GM19455 (cell line): Measurements from ENCODE around the gene TPX2.

ENCODE experiments used
- ATAC-seq: cut with Tn5 transposase; IDR thresholded peaks from one replicate; pipeline ENCODE4 v1.9.1; 2021; ENCODE audit not compliant: unreplicated experiment

Gene TPX2

DNA sequence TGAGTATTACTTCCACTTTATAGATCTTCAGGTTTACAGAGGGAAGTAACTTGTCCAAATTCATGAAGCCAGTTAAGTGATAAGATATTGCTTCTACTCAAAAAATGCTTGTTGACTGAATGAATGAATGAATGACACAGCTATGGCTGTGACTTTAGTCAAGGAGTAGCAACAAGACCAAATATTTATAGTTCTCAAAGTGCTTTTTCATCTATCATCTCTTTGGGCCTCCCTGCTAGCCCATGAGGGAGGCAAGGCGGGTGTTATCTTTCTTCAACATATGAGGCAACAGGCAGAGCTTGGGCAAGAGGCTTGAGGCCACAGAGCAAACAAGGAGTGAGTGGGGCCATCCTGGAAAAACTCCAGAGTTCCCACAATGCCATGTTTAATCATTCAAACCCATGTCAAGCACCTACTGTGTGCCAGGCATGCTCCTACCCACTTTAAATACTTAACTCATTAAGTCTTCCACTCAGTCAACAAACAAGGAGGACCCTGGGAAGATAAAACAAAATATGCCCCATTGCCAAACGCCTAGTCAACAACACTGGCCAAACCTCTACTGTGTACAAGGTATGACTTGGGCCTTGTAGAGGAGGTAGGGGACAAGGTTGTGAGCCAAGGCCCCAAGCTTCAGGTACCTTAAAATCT is 32.4 kb upstream of the TPX2 start:
- ATAC-seq = no peak

DNA sequence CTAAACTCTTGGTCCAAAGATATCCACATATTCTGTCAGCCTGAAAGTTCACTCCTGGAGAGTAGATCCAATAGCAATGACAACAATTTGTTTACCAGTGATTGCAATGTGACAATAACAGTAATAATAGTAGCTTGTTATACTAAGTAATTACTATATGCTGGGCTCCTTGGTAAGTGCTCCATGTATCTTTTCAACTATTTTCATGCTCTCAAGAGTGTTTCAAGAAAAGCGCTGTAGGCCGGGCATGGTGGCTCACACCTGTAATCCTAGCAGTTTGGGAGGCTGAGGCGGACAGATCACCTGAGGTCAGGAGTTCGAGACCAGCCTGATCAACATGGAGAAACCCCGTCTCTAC is 31.9 kb upstream of the TPX2 start:
- no peak for ATAC-seq

DNA sequence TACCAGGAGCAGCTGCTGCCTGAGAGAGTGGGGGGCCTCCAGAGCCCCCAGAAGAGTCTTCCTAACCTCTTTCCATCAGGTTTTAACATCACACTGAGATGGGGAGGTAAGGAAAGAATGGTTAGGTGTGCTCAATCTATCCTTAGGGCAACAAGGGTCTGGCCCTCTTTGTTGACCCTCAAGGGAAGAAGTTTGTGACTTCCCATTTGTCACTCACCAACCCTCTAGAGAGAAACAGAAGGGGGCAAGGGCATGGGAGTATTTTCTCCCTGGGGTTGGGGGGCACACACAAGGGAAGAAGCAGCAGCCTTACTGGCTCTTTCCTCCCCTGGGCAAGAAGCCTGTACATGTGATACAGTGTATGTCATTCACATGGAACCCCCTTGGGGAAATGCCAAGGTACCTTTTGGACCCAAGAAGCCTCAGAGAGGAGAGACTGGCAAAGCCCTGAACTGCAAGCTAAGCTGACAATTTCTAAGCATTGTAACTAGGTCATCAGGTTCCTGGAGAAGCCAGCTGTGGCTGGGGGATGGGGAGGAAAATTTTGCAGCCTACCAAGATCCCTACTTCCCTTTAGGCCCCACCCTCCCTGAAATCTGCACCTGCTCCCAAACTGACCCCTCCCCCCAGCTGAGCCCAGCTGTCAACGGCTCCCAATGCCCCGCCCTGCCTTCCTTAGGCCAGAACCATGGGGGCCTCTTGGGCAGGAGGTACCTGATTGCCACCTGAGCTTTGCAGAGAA is 30.9 kb upstream of the TPX2 start:
- no peak for ATAC-seq

DNA sequence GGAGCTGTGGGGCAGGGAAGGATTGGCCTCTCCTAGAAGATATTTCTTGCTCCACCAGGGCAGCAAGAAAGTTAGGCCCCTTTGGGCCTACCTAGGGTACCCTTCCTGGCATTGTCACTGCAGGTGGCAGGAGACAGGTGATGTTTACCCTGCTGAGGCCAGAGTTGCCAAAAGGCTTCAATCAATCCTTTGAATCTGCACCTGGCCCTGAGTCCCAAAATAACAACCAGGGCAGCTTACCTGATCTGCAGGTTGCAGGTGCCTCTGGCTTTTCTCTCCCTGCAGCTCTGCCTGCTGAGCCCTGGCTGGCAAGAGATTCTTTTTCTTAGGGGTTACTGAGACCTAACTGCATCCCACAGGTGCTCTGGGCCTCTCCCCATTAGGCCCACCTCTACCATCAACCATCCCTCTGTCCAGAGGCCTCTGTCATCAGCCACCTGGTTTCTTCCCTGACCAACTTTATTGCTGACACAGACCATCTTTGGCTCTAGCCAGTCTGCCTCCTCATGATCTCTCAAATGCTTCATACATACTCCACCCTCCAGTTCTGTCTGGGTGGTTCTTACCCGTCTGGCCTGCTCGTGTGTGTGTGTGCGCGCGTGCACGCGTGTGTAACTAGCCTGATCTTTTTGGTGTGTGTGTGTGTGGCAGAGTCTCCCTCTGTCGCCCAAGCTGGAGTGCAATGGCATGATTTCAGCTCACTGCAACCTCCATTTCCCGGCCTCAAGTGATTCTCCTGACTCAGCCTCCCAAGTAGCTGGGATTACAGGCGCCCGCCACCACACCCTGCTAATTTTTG is 30.2 kb upstream of the TPX2 start:
- no peak for ATAC-seq

DNA sequence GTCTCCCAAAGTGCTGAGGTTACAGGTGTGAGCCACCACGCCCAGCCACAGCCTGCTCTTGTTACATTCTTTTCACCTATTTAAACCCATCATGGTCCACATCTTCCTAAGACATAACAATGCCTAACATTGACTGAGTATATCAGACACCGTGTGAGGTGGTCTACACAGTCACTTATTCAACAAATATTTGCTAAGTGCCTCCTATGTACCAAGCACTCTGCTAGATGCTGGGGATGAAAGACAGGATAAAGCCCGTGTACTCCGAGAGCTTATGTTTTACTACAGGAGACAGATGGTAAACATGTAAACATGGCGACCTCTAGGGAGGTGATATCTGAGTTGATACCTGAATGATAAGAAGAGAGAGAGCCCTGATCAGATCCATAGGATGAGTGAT is 29.2 kb upstream of the TPX2 start:
- no peak for ATAC-seq

DNA sequence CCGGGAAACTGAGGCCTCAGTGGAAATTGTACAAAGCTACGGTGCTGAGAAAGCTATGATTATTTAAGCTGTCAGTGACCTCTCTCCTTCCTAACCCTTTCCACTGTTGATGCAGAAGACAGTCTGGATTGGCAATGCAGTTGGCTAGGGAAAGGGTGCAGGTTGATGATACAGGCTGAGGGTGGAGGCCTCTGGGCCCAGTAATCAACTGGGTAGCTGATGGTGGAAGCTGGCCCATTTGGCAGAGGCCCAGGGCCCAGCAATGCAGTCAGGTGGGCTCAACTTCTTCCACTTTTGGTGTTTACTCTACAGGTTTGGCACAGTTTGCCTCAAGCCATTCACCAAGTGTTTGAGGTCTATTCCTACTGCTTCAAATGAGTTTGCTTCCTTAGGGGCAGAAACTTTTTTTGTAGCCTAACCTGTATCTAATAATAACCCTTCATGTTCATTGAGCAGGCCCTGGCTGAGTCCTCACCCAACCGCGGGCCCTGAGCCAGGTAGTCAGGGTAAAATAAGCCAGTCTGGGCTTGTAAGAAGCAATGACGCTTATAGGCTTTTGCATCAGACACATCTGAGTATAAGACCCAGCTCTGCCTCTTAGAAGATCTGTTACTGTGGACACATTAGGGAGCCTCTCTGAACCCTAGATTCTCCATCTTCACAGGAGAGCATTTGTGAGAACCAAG is 28.5 kb upstream of the TPX2 start:
- no peak for ATAC-seq

DNA sequence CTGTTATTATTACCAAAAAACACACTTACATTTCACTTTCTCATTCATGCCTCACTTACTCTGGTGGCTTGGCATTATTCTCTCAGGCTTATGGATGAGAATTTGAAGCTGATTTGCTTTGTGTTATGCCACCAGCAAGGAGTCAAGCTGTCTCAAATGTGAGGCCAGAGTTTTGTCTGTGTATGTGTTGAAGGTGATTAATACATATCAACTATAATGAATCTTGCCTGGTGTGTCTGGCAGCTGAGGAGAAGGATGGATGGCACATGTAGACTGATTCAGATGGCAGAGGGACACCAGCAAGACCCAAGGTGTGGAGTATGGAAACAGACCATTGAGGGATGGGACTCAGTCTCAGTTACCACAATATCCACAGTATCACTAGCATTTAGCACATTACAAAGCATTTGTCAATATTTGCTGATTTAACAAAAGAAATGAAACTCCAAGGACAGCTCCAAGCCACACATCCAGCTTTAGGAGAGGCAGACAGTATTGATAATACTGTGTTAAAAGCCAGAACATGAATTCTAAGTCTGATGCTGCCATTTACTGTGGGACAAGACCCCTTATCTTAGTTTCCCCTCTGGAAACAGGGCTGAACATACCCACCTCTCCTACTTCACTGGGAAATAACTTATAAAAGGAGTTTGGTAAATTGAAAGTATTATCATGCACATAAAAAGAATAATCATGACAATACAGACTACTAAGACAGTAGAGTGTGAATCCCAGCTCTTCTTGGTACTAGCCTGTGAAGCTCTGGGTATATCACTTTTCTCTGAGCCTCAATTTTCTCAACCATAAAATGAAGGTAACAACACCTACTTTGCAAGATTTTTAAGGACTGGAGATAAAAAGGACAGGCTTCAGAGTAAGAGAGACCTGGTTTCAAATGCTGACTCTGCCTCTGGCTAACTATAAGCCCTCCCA is 27.6 kb upstream of the TPX2 start:
- no peak for ATAC-seq

DNA sequence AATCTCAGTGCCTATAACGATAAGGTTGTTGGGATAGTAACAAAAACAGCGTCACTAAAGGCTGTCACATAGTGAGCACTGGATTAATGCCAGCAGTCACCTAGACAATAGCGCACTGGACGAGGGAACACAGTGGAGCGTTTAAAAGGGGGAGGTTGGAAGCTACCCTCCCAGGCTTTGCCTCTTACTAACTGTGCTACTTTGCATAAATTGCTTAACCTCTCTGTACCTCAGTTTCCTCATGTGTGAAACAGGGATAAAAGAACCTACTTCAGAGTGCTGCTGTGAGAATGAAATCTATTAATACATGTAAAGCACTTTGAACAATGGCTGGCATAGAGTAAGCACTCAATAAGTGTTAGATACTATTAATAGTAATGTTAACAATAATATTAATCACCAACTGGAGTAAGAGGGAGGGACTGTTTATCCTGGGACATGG is 27.0 kb upstream of the TPX2 start:
- no peak for ATAC-seq

DNA sequence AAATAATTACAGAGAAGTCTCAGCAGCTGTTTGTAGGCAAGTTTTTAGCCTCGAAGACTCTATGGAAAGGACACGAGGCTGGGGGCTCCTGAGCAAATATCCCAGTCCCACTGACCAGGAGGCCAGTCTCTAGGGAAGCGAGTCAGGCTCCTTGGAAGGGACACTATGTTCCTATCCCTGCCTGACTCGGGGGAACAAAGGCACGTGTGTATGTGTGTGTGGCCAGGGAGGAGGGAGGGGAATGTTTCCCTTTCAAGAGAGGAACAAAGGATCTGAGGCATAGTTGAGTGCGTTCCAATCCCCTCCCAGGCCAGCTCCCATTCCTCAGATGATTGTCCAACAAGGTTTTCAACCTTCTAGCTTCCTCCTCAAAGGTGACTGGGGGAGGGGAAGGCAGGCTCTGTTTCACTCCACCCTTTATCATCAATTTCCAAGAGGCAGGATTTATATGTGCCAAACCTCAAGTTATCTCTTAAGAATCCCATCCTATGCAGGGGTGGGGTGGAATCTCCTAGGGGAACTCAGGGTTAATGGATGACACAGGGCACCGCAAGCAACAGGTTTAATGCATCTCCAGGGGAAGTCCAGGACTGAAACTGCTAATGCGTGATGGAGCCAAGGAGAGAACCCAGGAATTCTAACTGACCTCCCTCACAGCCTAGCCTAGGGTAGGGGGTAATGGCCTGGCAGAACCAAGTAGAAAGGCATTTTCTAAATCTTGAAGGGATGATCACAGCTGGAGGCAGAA is 26.4 kb upstream of the TPX2 start:
- no peak for ATAC-seq

DNA sequence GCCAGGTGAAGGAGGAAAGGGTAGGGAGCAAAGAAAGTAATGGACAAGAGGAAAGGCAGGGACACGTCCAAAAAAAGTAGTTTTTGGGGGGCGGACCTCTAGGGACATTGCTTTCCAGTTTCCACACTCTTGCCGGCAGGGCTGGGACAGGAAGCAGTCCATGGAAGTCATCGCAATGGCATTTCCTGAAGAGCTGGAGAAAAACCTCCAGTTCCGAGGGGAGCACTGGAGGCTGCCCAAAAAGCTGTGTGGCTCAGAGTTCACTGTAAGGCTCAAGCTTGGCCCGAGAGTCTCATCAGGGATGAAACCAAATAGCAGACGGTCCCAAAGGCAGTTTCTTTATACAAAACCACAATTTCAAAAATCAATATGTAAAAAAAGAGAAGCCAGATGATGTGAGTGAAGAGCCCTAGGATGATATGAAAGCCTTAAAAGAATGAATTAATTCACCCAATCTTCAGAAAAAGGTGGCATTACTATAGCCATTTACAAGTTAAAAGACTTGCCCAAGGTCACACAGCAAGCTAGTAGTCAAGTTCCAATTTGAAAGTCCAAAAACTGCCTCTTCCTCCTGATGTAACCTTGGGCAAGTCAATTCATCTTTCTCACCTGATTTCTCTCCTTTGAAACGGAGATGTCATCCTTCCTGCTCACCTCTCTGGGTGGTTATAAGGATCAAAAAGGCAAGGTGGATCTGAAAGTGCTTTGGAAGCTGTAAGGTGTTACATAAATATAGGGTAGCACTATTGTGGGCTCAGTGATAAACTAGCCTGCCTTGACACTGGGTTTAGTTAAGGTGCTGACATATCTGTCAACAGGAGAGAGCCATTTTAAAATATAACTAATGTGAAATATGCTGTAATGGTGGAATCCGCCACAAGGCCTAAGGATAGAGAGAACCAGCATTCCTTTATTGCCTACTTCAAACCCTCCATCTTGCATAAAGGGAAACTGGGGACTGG is 25.5 kb upstream of the TPX2 start:
- ATAC-seq = no peak

DNA sequence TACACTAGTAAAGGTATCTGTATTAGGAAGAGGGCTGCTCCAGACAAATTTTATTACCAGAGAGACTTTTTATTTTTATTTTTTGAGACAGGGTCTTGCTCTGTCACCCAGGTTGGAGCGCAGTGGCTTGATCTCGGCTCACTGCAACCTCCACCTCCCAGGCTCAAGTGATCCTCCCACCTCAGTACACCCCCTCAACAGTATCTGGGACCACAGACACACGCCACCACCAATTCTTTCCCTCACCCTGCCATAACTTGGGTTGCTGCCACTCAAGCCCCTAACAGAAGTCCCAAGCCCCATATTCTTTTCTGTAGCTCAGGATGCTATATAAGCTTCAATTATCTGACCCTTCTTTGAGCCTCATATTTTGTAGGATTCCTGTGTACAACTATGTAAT is 23.3 kb upstream of the TPX2 start:
- no peak for ATAC-seq

DNA sequence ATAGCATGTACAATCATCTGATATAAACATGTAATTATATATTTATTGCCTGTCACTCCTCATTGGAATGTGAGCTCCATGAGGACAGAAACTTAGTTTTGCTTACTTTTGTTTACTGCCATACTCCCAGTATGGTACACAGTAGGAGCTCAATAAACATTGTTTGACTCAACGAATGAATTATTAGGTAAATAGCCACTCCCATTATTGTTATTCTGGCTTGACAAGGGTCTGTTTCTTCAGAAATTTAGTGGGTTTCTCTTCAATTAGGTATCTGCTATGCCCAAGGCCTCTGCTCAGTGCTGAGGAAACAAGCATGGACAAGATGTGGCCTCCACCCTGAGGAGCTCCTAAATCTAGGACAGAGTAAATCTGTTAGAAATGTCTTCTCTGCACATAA is 22.7 kb upstream of the TPX2 start:
- ATAC-seq = no peak

DNA sequence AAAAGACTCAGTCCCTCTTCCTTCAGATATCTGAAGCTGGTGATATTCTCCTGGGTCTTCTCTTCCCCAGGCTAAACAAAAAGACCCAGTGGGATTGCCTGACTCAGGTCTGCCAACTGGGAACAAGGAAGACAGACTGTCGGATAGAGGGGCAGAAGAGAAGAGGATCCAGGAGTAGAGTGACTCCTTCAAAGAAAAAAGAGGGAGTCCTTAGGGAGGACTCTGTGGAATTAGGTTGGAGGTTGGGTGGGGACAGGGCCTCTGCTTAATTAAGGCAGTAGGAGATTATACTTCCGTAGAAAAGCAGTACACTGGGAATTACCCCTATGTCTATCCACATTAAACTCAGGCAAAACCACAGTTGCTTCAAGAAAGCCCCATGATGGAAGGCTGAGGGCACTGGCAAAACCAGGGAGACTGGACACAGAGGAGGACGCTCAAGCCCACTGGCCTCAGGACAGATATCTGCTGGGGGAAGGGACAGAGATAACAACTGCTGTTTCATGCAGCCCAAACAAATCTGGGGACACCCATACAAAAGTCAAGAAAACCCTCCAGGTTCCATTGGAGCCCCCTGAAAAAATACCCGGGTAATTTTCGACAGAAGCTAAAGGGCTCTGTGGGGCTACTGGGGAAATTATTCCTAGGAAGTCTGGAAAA is 22.1 kb upstream of the TPX2 start:
- no peak for ATAC-seq

DNA sequence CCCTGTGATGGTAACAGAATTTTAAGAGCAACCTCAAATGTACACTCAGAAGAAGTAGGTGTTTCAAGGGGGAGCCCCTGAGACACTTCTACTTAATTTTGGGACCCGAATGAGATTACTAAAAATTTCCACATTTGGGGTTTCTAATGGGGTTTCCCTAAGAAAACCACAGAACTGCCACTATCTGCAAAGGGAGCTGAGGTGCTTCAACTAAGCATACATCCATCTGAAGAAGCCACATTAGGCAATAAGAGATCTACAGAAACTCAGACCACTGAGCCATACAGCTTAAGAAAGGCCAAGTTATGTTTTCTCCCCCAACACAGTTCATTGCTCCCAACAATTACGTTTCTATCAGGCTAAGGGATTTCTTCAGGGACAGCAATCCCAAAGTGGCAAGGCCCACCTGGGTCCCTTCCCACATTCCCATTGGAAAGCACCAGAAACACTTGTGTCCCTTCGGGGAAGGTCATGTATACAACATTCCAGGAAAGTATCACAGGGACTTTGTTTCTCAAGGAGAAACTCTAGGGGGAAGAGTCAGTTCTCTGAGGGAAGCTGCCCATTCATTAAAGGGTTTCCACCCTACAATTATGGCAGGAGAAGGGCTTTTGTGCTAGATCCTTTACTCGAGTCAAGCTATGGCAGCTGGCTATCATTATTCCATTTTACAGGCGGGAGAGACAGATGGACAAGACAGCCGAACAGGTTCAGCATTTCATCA is 21.4 kb upstream of the TPX2 start:
- no peak for ATAC-seq

DNA sequence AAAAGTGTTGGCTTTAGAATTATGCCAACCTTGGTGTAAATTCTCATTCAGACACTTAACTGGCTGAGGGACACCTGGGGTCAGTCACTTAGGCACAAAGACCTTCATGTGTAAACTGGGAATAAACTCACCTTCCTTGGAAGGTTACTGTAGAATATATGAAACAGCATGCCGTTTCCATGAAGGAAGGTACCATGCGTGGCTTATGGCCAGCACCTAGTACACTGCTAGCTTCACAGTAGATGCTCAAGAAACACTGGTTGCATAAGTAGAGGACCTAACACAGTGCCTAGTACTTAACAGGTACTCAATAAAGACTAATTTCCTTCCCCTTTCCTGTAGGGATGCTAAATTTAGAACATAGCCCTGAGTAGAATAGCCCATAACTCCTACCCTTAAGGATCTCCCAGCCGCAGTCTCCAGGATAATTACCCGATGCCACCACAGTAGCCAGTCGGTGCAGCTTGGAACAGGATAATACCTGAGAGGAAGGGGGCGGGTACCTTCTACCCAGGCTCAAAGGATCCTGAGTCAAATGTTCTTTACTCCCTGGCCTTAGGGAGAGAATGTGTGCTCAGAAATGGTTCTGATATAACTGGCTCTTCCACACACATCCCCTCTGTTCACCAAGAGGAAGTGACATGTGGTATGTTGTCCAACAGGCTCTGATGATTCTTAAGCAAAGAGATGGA is 20.0 kb upstream of the TPX2 start:
- ATAC-seq = no peak

DNA sequence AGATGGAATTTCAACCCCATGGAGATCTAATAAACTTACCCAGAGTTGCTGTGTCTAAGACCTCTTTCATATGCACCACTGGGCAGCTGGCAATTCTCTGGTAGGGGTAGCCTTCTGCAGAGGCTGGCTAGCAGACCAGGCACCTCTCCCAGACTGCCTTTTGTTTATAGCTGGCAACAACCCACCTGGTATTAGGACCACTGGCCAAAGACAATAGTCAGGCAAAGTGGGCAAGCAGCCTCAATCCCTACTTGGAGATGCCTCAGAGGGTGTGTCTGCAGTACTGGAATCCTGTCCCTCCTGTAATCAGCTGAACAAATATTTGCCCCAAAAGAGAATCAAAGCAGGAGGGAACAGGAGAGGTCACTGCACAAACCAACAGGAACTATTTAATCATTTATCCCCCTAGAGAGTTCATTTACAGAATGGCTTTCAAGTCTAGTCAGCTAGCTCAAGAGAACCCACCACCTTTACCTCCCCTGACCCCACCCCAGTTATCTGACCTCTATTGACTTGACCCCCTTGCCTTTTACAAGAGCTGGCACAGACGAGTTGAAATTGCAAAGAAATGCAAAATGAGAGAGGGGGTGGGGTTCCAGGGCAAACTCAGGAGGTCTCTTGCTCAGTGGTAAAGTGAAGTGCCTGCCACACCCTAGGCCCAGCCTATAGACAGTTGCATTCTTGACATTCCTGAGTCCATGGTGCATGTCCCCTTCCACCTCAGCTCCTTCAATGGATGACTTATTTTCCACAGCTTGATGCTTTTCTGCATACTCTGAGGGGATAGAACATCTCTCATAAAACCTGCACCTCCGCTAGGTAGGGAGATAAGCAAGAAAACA is 19.2 kb upstream of the TPX2 start:
- no peak for ATAC-seq
